ENCODE results near the gene DIPK1B.

The DIPK1B gene

GRCh38 chr9:136667214-136667939, 45.0 kb upstream of the DIPK1B start:
- no peaks in the 10 kb centered on the region for H3K79me2 ChIP-seq (ENCODE audit: control insufficient read depth, low read length)
- no peaks in the 10 kb centered on the region for H3K9me2 ChIP-seq (replicated peaks; ENCODE audit: control insufficient read depth, low read length)
- H4K20me1 ChIP-seq (ENCODE audit: control insufficient read depth, insufficient read depth, low read depth, low read length): no peaks in the 10 kb centered on the region
- H3K4me3 ChIP-seq (ENCODE audit: low read length): no peak overlapping the region
- TF ChIP-seq EZH2phosphoT487 (IDR thresholded peaks at IDR 0.05; ENCODE audit: borderline replicate concordance, low read length): no peak
- TF ChIP-seq CTCF (IDR thresholded peaks at IDR 0.05; ENCODE audit: low read depth, low read length, poor library complexity, severe bottlenecking): no peak
- no peaks in the 10 kb centered on the region for H3K36me3 ChIP-seq (ENCODE audit: control insufficient read depth, low read length)
- no peak overlapping the region for H3K4me2 ChIP-seq (ENCODE audit: low read length)
- H3K9me3 ChIP-seq (ENCODE audit: control insufficient read depth, insufficient read depth, low read length): no peaks in the 10 kb centered on the region
- H3K27ac ChIP-seq (ENCODE audit: low read depth, low read length): no peak overlapping the region
- H3K4me1 ChIP-seq (ENCODE audit: control insufficient read depth, low read length): peaks cover 9% of the 10 kb centered on the region
- no peaks in the 10 kb centered on the region for H3F3A ChIP-seq (ENCODE audit: control insufficient read depth, insufficient read depth)
- H3K27me3 ChIP-seq (ENCODE audit: control insufficient read depth, low read length): peaks cover 61% of the 10 kb centered on the region

DNA sequence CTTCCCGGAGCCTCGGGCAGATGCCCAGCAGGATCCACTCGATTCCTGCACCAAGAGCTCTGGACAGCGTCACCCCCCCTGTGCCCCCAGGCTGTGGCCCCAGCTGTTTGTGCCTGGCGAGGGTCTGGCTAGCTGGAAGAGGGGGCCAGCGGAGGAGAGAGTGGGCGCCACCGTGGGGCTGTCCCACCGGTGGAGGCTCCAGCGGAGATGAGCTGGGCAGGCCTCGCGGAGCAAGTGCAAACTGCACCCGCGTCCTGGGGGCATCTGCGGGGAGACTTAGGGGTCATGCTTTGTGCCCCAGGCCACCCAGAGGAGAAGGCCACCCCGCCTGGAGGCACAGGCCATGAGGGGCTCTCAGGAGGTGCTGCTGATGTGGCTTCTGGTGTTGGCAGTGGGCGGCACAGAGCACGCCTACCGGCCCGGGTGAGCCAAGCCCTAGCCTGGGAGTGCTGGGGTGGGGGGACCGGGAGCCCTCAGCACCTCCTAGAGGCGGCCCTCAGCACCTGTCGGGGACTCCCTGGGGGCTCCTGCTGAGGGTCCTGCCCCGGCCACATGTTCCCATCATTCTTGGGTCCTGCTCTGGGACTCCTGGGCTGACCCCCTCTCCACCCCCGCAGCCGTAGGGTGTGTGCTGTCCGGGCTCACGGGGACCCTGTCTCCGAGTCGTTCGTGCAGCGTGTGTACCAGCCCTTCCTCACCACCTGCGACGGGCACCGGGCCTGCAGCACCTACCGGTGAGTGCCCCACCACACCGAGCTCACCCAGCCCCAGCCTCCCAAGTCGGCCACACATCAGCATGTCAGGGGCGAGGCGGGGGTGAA, 44.2 kb upstream of the DIPK1B start:
- H3K4me1 ChIP-seq (ENCODE audit: control insufficient read depth, low read length): peaks cover 9% of the 10 kb centered on the region
- peaks cover 61% of the 10 kb centered on the region for H3K27me3 ChIP-seq (ENCODE audit: control insufficient read depth, low read length)
- no peaks in the 10 kb centered on the region for H3K9me2 ChIP-seq (replicated peaks; ENCODE audit: control insufficient read depth, low read length)
- no peak overlapping the region for H3K4me3 ChIP-seq (ENCODE audit: low read length)
- no peaks in the 10 kb centered on the region for H3K36me3 ChIP-seq (ENCODE audit: control insufficient read depth, low read length)
- peak overlapping the region; percentile 46; the same call in 1 of the 2 replicates for H3K4me2 ChIP-seq (ENCODE audit: low read length)
- TF ChIP-seq CTCF (IDR thresholded peaks at IDR 0.05; ENCODE audit: low read depth, low read length, poor library complexity, severe bottlenecking): peak; percentile 33
- TF ChIP-seq EZH2phosphoT487 (IDR thresholded peaks at IDR 0.05; ENCODE audit: borderline replicate concordance, low read length): no peak
- no peak overlapping the region for H3K27ac ChIP-seq (ENCODE audit: low read depth, low read length)
- H4K20me1 ChIP-seq (ENCODE audit: control insufficient read depth, insufficient read depth, low read depth, low read length): no peaks in the 10 kb centered on the region
- no peaks in the 10 kb centered on the region for H3F3A ChIP-seq (ENCODE audit: control insufficient read depth, insufficient read depth)
- H3K79me2 ChIP-seq (ENCODE audit: control insufficient read depth, low read length): no peaks in the 10 kb centered on the region
- no peaks in the 10 kb centered on the region for H3K9me3 ChIP-seq (ENCODE audit: control insufficient read depth, insufficient read depth, low read length)

GRCh38 chr9:136668983-136669790, 43.2 kb upstream of the DIPK1B start:
- no peak for TF ChIP-seq CTCF (IDR thresholded peaks at IDR 0.05; ENCODE audit: low read depth, low read length, poor library complexity, severe bottlenecking)
- TF ChIP-seq EZH2phosphoT487 (IDR thresholded peaks at IDR 0.05; ENCODE audit: borderline replicate concordance, low read length): no peak
- H3K4me1 ChIP-seq (ENCODE audit: control insufficient read depth, low read length): peaks cover 9% of the 10 kb centered on the region
- H3K79me2 ChIP-seq (ENCODE audit: control insufficient read depth, low read length): no peaks in the 10 kb centered on the region
- H3K4me3 ChIP-seq (ENCODE audit: low read length): peak overlapping the region; percentile 25; the same call in 1 of the 2 replicates
- no peaks in the 10 kb centered on the region for H3F3A ChIP-seq (ENCODE audit: control insufficient read depth, insufficient read depth)
- H3K27ac ChIP-seq (ENCODE audit: low read depth, low read length): no peak overlapping the region
- H3K4me2 ChIP-seq (ENCODE audit: low read length): peak overlapping the region; percentile 46
- H3K9me2 ChIP-seq (replicated peaks; ENCODE audit: control insufficient read depth, low read length): no peaks in the 10 kb centered on the region
- no peaks in the 10 kb centered on the region for H3K9me3 ChIP-seq (ENCODE audit: control insufficient read depth, insufficient read depth, low read length)
- H3K36me3 ChIP-seq (ENCODE audit: control insufficient read depth, low read length): no peaks in the 10 kb centered on the region; the same call in 1 of the 2 replicates
- H4K20me1 ChIP-seq (ENCODE audit: control insufficient read depth, insufficient read depth, low read depth, low read length): no peaks in the 10 kb centered on the region
- peaks cover 53% of the 10 kb centered on the region for H3K27me3 ChIP-seq (ENCODE audit: control insufficient read depth, low read length)
